ENCODE data around the gene CTBP1. TPM values are rescaled to one million over a fixed set of nuclear protein-coding genes. Genes with fewer than 3 reads are reported as not detected.

The CTBP1 gene
- total RNA-seq, 2 experiments from 2014 or later, result 154 to 162 TPM

GRCh38 chr4:1277667-1278665 is 29.0 kb upstream of the CTBP1 start:
- intact Hi-C loops (cut with micrococcal nuclease), result no loop called here
- POLR2A ChIA-PET, result no interaction called here

DNA sequence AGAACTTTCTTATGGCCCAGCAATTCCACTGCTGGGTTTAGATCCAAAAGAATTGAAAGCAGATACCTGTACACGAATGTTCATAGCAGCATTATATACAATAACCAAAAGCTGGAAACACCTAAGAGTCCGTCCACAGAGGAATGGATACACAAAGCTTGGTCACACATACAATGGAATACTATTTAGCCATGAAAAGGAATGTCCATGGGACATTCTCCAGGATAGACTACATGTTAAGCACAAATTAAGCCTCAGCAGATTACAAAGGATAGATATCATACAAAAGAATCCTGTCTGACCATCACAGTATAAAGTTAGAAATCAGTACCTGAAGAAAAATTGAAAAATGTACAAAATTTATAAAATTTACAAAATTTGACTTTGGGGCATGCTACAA is 28.1 kb upstream of the CTBP1 start:
- H3K9me3 Mint-ChIP-seq, result no peaks in the 10 kb centered on the region
- CTCF ChIA-PET, result interaction anchor here (1.6 kb wide), 1 partner anchor 9 kb away, joined by 9 read pairs; no protein-coding TSS in a partner anchor

More at GRCh38 chr4:1277667-1278665, 29.0 kb upstream of the CTBP1 start:
- H3K27ac Mint-ChIP-seq, result no peak overlapping the region
- peak; percentile 31 for DNase-seq
- CTCF ChIA-PET, result interaction anchor here (0.8 to 1.6 kb wide), 4 partner anchors 8 to 74 kb away, joined by 3 to 9 read pairs (median 3); no protein-coding TSS in a partner anchor
- H3K27me3 Mint-ChIP-seq, result no peaks in the 10 kb centered on the region
- no peaks in the 10 kb centered on the region for H3K9me3 Mint-ChIP-seq
- H3K36me3 Mint-ChIP-seq, result no peaks in the 10 kb centered on the region
- no peaks in the 10 kb centered on the region for H3K4me1 Mint-ChIP-seq (ENCODE audit: low read depth)
- no peak overlapping the region for H3K4me3 Mint-ChIP-seq

GRCh38 chr4:1274871-1275270 is 25.9 kb upstream of the CTBP1 start:
- no peaks in the 10 kb centered on the region for H3K36me3 Mint-ChIP-seq
- no peak overlapping the region for H3K27ac Mint-ChIP-seq
- DNase-seq, result no peak
- no peaks in the 10 kb centered on the region for H3K27me3 Mint-ChIP-seq
- intact Hi-C loops (cut with micrococcal nuclease), result no loop called here
- CTCF ChIA-PET, result no interaction called here
- no peaks in the 10 kb centered on the region for H3K4me1 Mint-ChIP-seq (ENCODE audit: low read depth)
- POLR2A ChIA-PET, result no interaction called here
- H3K4me3 Mint-ChIP-seq, result no peak overlapping the region
- H3K9me3 Mint-ChIP-seq, result no peaks in the 10 kb centered on the region

More for the DNA sequence above, 28.1 kb upstream of the CTBP1 start:
- Mint-ChIP-seq H3K27ac (no peak overlapping the region), H3K4me1 (ENCODE audit: low read depth) (no peaks in the 10 kb centered on the region), H3K27me3 (no peaks in the 10 kb centered on the region), H3K4me3 (no peak overlapping the region), H3K36me3 (no peaks in the 10 kb centered on the region)
- POLR2A ChIA-PET, result no interaction called here
- DNase-seq, result no peak
- intact Hi-C loops (cut with micrococcal nuclease), result no loop called here

DNA sequence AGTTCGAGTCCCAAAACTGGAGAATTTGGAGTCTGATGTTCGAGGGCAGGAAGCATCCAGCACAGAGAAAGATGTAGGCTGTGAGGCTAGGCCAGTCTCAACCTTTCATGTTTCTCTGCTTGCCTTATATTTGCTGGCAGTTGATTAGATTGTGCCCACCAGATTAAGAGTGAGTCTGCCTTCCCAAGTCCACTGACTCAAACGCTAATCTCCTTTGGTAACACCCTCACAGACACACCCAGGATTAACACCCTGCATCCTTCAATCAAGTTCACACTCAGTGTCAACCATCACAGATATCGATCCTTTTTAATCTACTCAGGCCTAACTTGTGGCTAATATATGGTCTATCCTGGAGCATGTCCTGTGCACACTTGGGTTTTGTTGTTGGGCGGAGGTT is 22.8 kb upstream of the CTBP1 start:
- intact Hi-C loops (cut with micrococcal nuclease), result no loop called here
- H3K9me3 Mint-ChIP-seq, result peaks cover 6% of the 10 kb centered on the region
- no peak overlapping the region for H3K27ac Mint-ChIP-seq
- H3K4me3 Mint-ChIP-seq, result no peak overlapping the region
- CTCF ChIA-PET, result interaction anchor here (0.6 to 1.1 kb wide), 2 partner anchors 21 to 140 kb away, joined by 3 to 4 read pairs; no protein-coding TSS in a partner anchor
- H3K4me1 Mint-ChIP-seq (ENCODE audit: low read depth), result peaks cover 10% of the 10 kb centered on the region
- no peak for DNase-seq
- POLR2A ChIA-PET, result no interaction called here
- no peaks in the 10 kb centered on the region for H3K27me3 Mint-ChIP-seq
- H3K36me3 Mint-ChIP-seq, result no peaks in the 10 kb centered on the region

- ChIA-PET POLR2A (interaction anchor here (0.7 kb wide), 1 partner anchor 26 kb away, joined by 4 read pairs; no protein-coding TSS in a partner anchor), CTCF (interaction anchor here (0.6 to 3.9 kb wide), 13 partner anchors 16 to 424 kb away, joined by 3 to 70 read pairs (median 11); partner anchors contain the start of genes CTBP1, MAEA and SPON2)
- Mint-ChIP-seq H3K9me3 (peaks cover 6% of the 10 kb centered on the region), H3K4me1 (ENCODE audit: low read depth) (peaks cover 13% of the 10 kb centered on the region), H3K27me3 (no peaks in the 10 kb centered on the region), H3K36me3 (no peaks in the 10 kb centered on the region), H3K4me3 (no peak overlapping the region), H3K27ac (no peak overlapping the region)
- no peak for DNase-seq
- intact Hi-C loops (cut with micrococcal nuclease), result loop anchor here (5.0 kb wide), 2 partner anchors 67 to 78 kb away; partner anchors contain the start of gene UVSSA
Measured at GRCh38 chr4:1269209-1269608, 20.3 kb upstream of the CTBP1 start.

- Mint-ChIP-seq H3K27ac (peak overlapping the region; percentile 70), H3K4me1 (ENCODE audit: low read depth) (peaks cover 13% of the 10 kb centered on the region), H3K4me3 (peak overlapping the region; percentile 49), H3K36me3 (no peaks in the 10 kb centered on the region), H3K9me3 (peaks cover 6% of the 10 kb centered on the region), H3K27me3 (no peaks in the 10 kb centered on the region)
- CTCF ChIA-PET, result interaction anchor here (0.8 to 3.9 kb wide), 21 partner anchors 10 to 456 kb away, joined by 3 to 70 read pairs (median 7); partner anchors contain the start of genes CTBP1, IDUA, MAEA and UVSSA
- intact Hi-C loops (cut with micrococcal nuclease), result loop anchor here (1.0 to 5.0 kb wide), 4 partner anchors 18 to 137 kb away; partner anchors contain the start of genes CTBP1 and UVSSA
- no peak for DNase-seq
- POLR2A ChIA-PET, result interaction anchor here (1.1 to 2.4 kb wide), 3 partner anchors 9 to 99 kb away, joined by 3 to 6 read pairs (median 5); partner anchors contain the start of gene MAEA
Measured at GRCh38 chr4:1266881-1267763, 18.2 kb upstream of the CTBP1 start.

DNA sequence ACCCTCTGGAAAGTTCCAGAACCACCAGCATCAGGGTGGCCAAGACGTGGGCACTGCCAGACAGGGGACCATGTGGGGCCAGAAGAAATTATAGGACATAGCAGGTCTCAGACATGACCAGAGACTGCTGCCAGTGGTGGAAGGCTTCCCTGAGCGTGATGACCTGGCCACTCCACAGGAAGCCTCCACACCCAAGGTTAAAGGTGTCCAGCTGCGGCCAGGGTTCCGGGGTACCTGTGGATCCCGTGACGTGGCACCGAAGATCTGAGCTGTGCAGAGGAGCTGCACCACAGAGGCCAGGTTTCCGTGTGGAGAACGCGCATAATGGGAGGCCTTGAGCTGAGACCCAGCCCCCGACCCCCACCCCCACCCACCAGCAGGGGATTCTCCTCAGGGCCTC is 16.4 kb upstream of the CTBP1 start:
- no peaks in the 10 kb centered on the region for H3K27me3 Mint-ChIP-seq
- intact Hi-C loops (cut with micrococcal nuclease), result loop anchor here (5.0 kb wide), 2 partner anchors 63 to 82 kb away; partner anchors contain the start of gene UVSSA
- CTCF ChIA-PET, result interaction anchor here (0.7 to 3.9 kb wide), 4 partner anchors 8 to 134 kb away, joined by 3 to 70 read pairs (median 4); no protein-coding TSS in a partner anchor
- H3K9me3 Mint-ChIP-seq, result peaks cover 6% of the 10 kb centered on the region
- no peak for DNase-seq
- H3K4me3 Mint-ChIP-seq, result no peak overlapping the region
- POLR2A ChIA-PET, result no interaction called here
- H3K27ac Mint-ChIP-seq, result no peak overlapping the region
- no peaks in the 10 kb centered on the region for H3K36me3 Mint-ChIP-seq
- peaks cover 16% of the 10 kb centered on the region for H3K4me1 Mint-ChIP-seq (ENCODE audit: low read depth)

DNA sequence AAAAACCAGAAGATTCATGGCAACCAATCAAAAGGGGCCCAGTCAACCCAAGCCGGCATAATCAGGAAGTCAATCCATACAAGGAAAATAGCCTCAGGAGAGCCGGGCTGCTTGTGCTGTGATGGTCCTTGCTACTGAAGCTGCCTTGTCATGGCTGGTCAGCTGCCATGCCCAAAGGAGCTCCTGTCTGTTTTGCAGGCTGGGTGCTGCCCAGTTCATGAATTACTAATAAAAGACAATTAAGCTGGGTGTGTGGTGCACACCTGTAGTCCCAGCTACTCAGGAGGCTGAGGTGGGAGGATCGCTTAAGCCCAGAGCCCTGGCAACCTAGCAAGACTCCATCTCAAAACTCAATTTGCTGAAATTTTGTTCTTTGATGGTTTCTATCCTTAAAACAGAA is 16.0 kb upstream of the CTBP1 start:
- H3K4me3 Mint-ChIP-seq, result no peak overlapping the region
- no peak for DNase-seq
- peaks cover 6% of the 10 kb centered on the region for H3K9me3 Mint-ChIP-seq
- intact Hi-C loops (cut with micrococcal nuclease), result loop anchor here (5.0 kb wide), 2 partner anchors 63 to 82 kb away; partner anchors contain the start of gene UVSSA
- POLR2A ChIA-PET, result no interaction called here
- CTCF ChIA-PET, result interaction anchor here (1.1 to 1.3 kb wide), 2 partner anchors 20 to 97 kb away, joined by 3 to 4 read pairs; no protein-coding TSS in a partner anchor
- H3K27me3 Mint-ChIP-seq, result no peaks in the 10 kb centered on the region
- H3K36me3 Mint-ChIP-seq, result no peaks in the 10 kb centered on the region
- H3K4me1 Mint-ChIP-seq (ENCODE audit: low read depth), result peaks cover 21% of the 10 kb centered on the region
- no peak overlapping the region for H3K27ac Mint-ChIP-seq

GRCh38 chr4:1261107-1261928 is 12.4 kb upstream of the CTBP1 start:
- Mint-ChIP-seq H3K27me3 (no peaks in the 10 kb centered on the region), H3K4me3 (no peak overlapping the region), H3K27ac (no peak overlapping the region), H3K9me3 (peaks cover 6% of the 10 kb centered on the region), H3K36me3 (no peaks in the 10 kb centered on the region), H3K4me1 (ENCODE audit: low read depth) (peaks cover 27% of the 10 kb centered on the region)
- ChIA-PET POLR2A (no interaction called here), CTCF (interaction anchor here (1.0 to 1.6 kb wide), 2 partner anchors 11 to 25 kb away, joined by 3 to 5 read pairs; no protein-coding TSS in a partner anchor)
- no peak for DNase-seq
- intact Hi-C loops (cut with micrococcal nuclease), result no loop called here

DNA sequence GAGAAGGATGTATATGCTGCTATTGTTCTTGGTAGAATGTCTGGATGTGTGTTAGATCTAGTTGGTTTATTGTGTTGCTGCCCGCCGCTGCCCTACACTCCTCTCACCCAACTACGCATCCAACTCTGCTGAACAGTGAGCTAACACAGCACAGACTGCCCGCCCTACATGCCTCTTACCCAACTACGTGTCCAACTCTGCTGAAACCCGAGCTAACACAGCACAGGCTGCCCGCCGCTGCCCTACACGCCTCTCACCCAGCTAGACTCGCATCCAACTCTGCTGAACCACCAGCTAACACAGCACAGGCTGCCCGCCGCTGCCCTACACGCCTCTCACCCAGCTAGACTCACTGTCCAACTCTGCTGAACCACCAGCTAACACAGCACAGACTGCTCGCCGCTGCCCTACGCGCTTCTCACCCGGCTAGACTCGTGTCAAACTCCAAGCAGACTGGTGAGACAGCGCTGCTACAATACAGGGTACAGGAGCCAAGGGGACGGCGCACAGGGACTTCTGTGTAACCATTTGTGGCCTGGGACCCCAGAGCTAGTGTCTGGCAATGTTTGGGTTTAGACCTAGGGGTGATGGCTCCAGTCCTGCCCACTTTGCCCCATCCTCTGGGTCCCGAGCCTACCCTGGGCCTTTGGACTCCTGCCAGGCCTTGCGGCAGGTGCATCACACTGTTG is 11.6 kb upstream of the CTBP1 start:
- H3K36me3 Mint-ChIP-seq, result no peaks in the 10 kb centered on the region
- H3K27ac Mint-ChIP-seq, result no peak overlapping the region
- intact Hi-C loops (cut with micrococcal nuclease), result no loop called here
- no peak for DNase-seq
- no peaks in the 10 kb centered on the region for H3K27me3 Mint-ChIP-seq
- CTCF ChIA-PET, result interaction anchor here (1.0 kb wide), 1 partner anchor 25 kb away, joined by 5 read pairs; no protein-coding TSS in a partner anchor
- peaks cover 6% of the 10 kb centered on the region for H3K9me3 Mint-ChIP-seq
- H3K4me1 Mint-ChIP-seq (ENCODE audit: low read depth), result peaks cover 34% of the 10 kb centered on the region
- H3K4me3 Mint-ChIP-seq, result no peak overlapping the region
- POLR2A ChIA-PET, result no interaction called here
